ENCODE data around the gene LSAMP.
A peak's percentile ranks its signal among the peaks of the same experiment; 100 is the strongest.

The LSAMP gene

DNA sequence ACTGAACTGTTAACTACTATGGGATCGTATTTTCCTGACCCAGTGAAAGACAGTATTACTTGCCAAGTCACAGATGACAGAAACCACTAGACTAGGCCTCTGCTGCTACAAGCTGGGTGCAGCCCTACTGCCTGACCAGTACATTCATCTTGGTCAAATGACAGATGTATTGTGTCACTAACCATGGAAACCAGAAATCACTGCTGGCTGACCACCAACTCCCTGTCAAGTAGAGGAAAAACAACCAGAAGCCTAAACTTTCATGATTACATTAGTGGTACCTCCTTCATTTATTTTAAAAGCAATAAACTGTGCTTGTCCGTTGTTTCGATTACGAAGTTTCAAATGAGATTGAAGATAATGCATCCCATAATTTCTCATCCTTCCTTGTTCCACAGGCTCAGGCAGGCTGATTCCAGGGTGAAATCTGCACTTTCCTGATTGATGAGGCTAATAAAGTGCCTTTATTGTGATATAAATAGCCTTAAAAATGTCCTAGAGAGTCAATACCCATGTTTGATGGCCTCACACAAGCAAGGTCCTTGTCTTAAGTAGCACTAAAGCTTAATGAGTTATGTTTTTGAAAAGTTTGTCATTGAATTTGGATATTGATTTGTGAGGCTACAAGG lies 309.7 kb downstream of the LSAMP start:
- no peaks in the 10 kb centered on the region for H3K79me2 ChIP-seq (ENCODE audit: control insufficient read depth, insufficient read depth, low read length, poor library complexity)
- DNase-seq = no peak
- H3K23ac ChIP-seq (ENCODE audit: low read length) = no peak overlapping the region
- no peak overlapping the region for H2BK5ac ChIP-seq (ENCODE audit: low read depth, low read length, poor library complexity)
- no peak overlapping the region for H2AK5ac ChIP-seq (ENCODE audit: low read length)
- no peak overlapping the region for H2AFZ ChIP-seq (ENCODE audit: insufficient read depth, low read length, poor library complexity)
- no peak overlapping the region for H4K8ac ChIP-seq (ENCODE audit: low read depth, low read length)
- no peaks in the 10 kb centered on the region for H3K27me3 ChIP-seq (ENCODE audit: insufficient read depth, low read length)
- no peak overlapping the region for H3K4me2 ChIP-seq (ENCODE audit: low read length)
- no peak overlapping the region for H3K9ac ChIP-seq (ENCODE audit: low read length)
- no peak overlapping the region for H2BK120ac ChIP-seq (ENCODE audit: insufficient read depth, low read length, poor library complexity)
- H2BK12ac ChIP-seq (ENCODE audit: low read length) = no peak overlapping the region
- no peak overlapping the region for H4K12ac ChIP-seq (ENCODE audit: low read depth, low read length)
- no peak overlapping the region for H3K14ac ChIP-seq (ENCODE audit: low read length)
- no peaks in the 10 kb centered on the region for H3K79me1 ChIP-seq (ENCODE audit: low read length)
- H4K91ac ChIP-seq (ENCODE audit: low read depth, low read length) = no peak overlapping the region
- no peak overlapping the region for H3K27ac ChIP-seq (ENCODE audit: low read depth, low read length)
- H3K18ac ChIP-seq (ENCODE audit: low read length) = no peak overlapping the region
- H3K4me3 ChIP-seq (ENCODE audit: low read depth, low read length) = no peak overlapping the region
- H3K36me3 ChIP-seq (ENCODE audit: control insufficient read depth in 1 of 2, insufficient read depth in 2 of 2, low read length in 2 of 2) = no peaks in the 10 kb centered on the region
- no CpG with 5 or more reads among the region's 4 CpGs for WGBS (ENCODE audit: extremely low coverage, insufficient coverage, insufficient read length)
- H3K9me3 ChIP-seq (ENCODE audit: insufficient read depth, low read depth, low read length) = no peaks in the 10 kb centered on the region
- H3K4ac ChIP-seq (ENCODE audit: low read depth, low read length) = no peak overlapping the region
- no peaks in the 10 kb centered on the region for H3K4me1 ChIP-seq (ENCODE audit: control insufficient read depth in 1 of 2, insufficient read depth in 2 of 2, low read length in 2 of 2)

GRCh38 chr3:116129187-116129946 lies 315.9 kb downstream of the LSAMP start:
- H3K4ac ChIP-seq (ENCODE audit: low read depth, low read length) = no peak overlapping the region
- H3K4me2 ChIP-seq (ENCODE audit: low read length) = no peak overlapping the region
- no peaks in the 10 kb centered on the region for H3K27me3 ChIP-seq (ENCODE audit: insufficient read depth, low read length)
- H3K79me2 ChIP-seq (ENCODE audit: control insufficient read depth, insufficient read depth, low read length, poor library complexity) = no peaks in the 10 kb centered on the region
- no peak overlapping the region for H3K4me3 ChIP-seq (ENCODE audit: low read depth, low read length)
- no peaks in the 10 kb centered on the region for H3K9me3 ChIP-seq (ENCODE audit: insufficient read depth, low read depth, low read length)
- H3K36me3 ChIP-seq (ENCODE audit: control insufficient read depth in 1 of 2, insufficient read depth in 2 of 2, low read length in 2 of 2) = no peaks in the 10 kb centered on the region
- WGBS (ENCODE audit: extremely low coverage, insufficient coverage, insufficient read length) = no CpG with 5 or more reads among the region's 5 CpGs
- no peak overlapping the region for H4K8ac ChIP-seq (ENCODE audit: low read depth, low read length)
- DNase-seq = no peak
- H3K23ac ChIP-seq (ENCODE audit: low read length) = no peak overlapping the region
- H2AK5ac ChIP-seq (ENCODE audit: low read length) = no peak overlapping the region
- H3K14ac ChIP-seq (ENCODE audit: low read length) = no peak overlapping the region
- H4K91ac ChIP-seq (ENCODE audit: low read depth, low read length) = no peak overlapping the region
- no peak overlapping the region for H2BK5ac ChIP-seq (ENCODE audit: low read depth, low read length, poor library complexity)
- H3K18ac ChIP-seq (ENCODE audit: low read length) = no peak overlapping the region
- no peak overlapping the region for H3K27ac ChIP-seq (ENCODE audit: low read depth, low read length)
- H4K12ac ChIP-seq (ENCODE audit: low read depth, low read length) = no peak overlapping the region
- H3K79me1 ChIP-seq (ENCODE audit: low read length) = no peaks in the 10 kb centered on the region
- no peak overlapping the region for H3K9ac ChIP-seq (ENCODE audit: low read length)
- no peak overlapping the region for H2BK120ac ChIP-seq (ENCODE audit: insufficient read depth, low read length, poor library complexity)
- no peaks in the 10 kb centered on the region for H3K4me1 ChIP-seq (ENCODE audit: control insufficient read depth in 1 of 2, insufficient read depth in 2 of 2, low read length in 2 of 2)
- H2AFZ ChIP-seq (ENCODE audit: insufficient read depth, low read length, poor library complexity) = no peak overlapping the region
- no peak overlapping the region for H2BK12ac ChIP-seq (ENCODE audit: low read length)

- no peaks in the 10 kb centered on the region for H3K9me3 ChIP-seq (ENCODE audit: insufficient read depth, low read depth, low read length)
- no peak overlapping the region for H3K23ac ChIP-seq (ENCODE audit: low read length)
- no peak overlapping the region for H4K91ac ChIP-seq (ENCODE audit: low read depth, low read length)
Measured at GRCh38 chr3:116127464-116127863, 317.8 kb downstream of the LSAMP start.

DNA sequence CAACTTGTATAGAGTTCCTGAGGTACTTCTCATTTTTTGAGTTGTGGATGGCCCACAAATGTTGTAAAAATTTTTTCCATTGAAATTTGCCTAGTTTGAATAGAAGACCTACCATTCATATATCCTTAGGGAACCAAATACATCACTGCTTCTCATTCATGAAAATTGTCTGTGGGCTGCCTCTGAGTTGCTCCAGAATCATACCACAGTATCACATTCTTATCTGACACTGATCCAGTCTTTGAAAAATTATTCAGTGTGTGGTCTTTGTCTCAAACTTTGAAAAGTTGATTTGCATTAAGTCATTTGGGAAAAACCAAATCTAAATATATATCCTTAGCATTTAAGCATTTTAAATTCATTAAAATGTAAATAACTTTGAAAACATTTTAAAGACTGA lies 321.1 kb downstream of the LSAMP start:
- no peak overlapping the region for H3K23ac ChIP-seq (ENCODE audit: low read length)
- H2BK5ac ChIP-seq (ENCODE audit: low read depth, low read length, poor library complexity) = no peak overlapping the region
- no peak overlapping the region for H3K9ac ChIP-seq (ENCODE audit: low read length)
- no peak overlapping the region for H3K18ac ChIP-seq (ENCODE audit: low read length)
- no peak overlapping the region for H2AK5ac ChIP-seq (ENCODE audit: low read length)
- H2AFZ ChIP-seq (ENCODE audit: insufficient read depth, low read length, poor library complexity) = no peak overlapping the region
- no peak overlapping the region for H3K27ac ChIP-seq (ENCODE audit: low read depth, low read length)
- H4K91ac ChIP-seq (ENCODE audit: low read depth, low read length) = no peak overlapping the region
- no peak overlapping the region for H3K14ac ChIP-seq (ENCODE audit: low read length)
- H4K12ac ChIP-seq (ENCODE audit: low read depth, low read length) = no peak overlapping the region
- H3K4me1 ChIP-seq (ENCODE audit: control insufficient read depth in 1 of 2, insufficient read depth in 2 of 2, low read length in 2 of 2) = no peaks in the 10 kb centered on the region
- no peaks in the 10 kb centered on the region for H3K79me1 ChIP-seq (ENCODE audit: low read length)
- H2BK12ac ChIP-seq (ENCODE audit: low read length) = no peak overlapping the region
- H3K4me2 ChIP-seq (ENCODE audit: low read length) = no peak overlapping the region
- no peak overlapping the region for H3K4me3 ChIP-seq (ENCODE audit: low read depth, low read length)
- H3K9me3 ChIP-seq (ENCODE audit: insufficient read depth, low read depth, low read length) = no peaks in the 10 kb centered on the region
- DNase-seq = peak in 1 of 2 donors; percentile 8
- no peak overlapping the region for H3K4ac ChIP-seq (ENCODE audit: low read depth, low read length)
- H4K8ac ChIP-seq (ENCODE audit: low read depth, low read length) = no peak overlapping the region
- H3K27me3 ChIP-seq (ENCODE audit: insufficient read depth, low read length) = no peaks in the 10 kb centered on the region
- no peaks in the 10 kb centered on the region for H3K36me3 ChIP-seq (ENCODE audit: control insufficient read depth in 1 of 2, insufficient read depth in 2 of 2, low read length in 2 of 2)
- H3K79me2 ChIP-seq (ENCODE audit: control insufficient read depth, insufficient read depth, low read length, poor library complexity) = no peaks in the 10 kb centered on the region
- no peak overlapping the region for H2BK120ac ChIP-seq (ENCODE audit: insufficient read depth, low read length, poor library complexity)

More at GRCh38 chr3:116127464-116127863, 317.8 kb downstream of the LSAMP start:
- Histone ChIP-seq H3K4ac (ENCODE audit: low read depth, low read length) (no peak overlapping the region), H2BK12ac (ENCODE audit: low read length) (no peak overlapping the region), H2BK5ac (ENCODE audit: low read depth, low read length, poor library complexity) (no peak overlapping the region), H3K4me2 (ENCODE audit: low read length) (no peak overlapping the region), H3K4me1 (ENCODE audit: control insufficient read depth in 1 of 2, insufficient read depth in 2 of 2, low read length in 2 of 2) (no peaks in the 10 kb centered on the region), H3K36me3 (ENCODE audit: control insufficient read depth in 1 of 2, insufficient read depth in 2 of 2, low read length in 2 of 2) (no peaks in the 10 kb centered on the region), H4K8ac (ENCODE audit: low read depth, low read length) (no peak overlapping the region), H4K12ac (ENCODE audit: low read depth, low read length) (no peak overlapping the region), H3K9ac (ENCODE audit: low read length) (no peak overlapping the region), H3K14ac (ENCODE audit: low read length) (no peak overlapping the region), H3K27ac (ENCODE audit: low read depth, low read length) (no peak overlapping the region), H3K79me1 (ENCODE audit: low read length) (no peaks in the 10 kb centered on the region), H3K79me2 (ENCODE audit: control insufficient read depth, insufficient read depth, low read length, poor library complexity) (no peaks in the 10 kb centered on the region), H2AK5ac (ENCODE audit: low read length) (no peak overlapping the region), H2AFZ (ENCODE audit: insufficient read depth, low read length, poor library complexity) (no peak overlapping the region), H3K18ac (ENCODE audit: low read length) (no peak overlapping the region), H3K4me3 (ENCODE audit: low read depth, low read length) (no peak overlapping the region), H3K27me3 (ENCODE audit: insufficient read depth, low read length) (no peaks in the 10 kb centered on the region), H2BK120ac (ENCODE audit: insufficient read depth, low read length, poor library complexity) (no peak overlapping the region)
- no CpG with 5 or more reads among the region's 2 CpGs for WGBS (ENCODE audit: extremely low coverage, insufficient coverage, insufficient read length)
- no peak for DNase-seq

Measured in trophoblast cell (in vitro differentiated cells and primary cell).